SK-N-SH (cell line): ENCODE data around the gene SMIM10.

Experiments used
- EZH2phosphoT487 ChIP-seq: fragments of 200-600 bp; sonication (generic); IDR thresholded peaks from 2 replicates; pipeline ENCODE4 v1.6.1; 2017; ENCODE audit warnings: low read depth, mixed run types, mild to moderate bottlenecking, antibody characterized with exemption, moderate library complexity, borderline replicate concordance
- GATA2 ChIP-seq: sonication (generic); formaldehyde crosslinking; IDR thresholded peaks from 2 replicates; pipeline ENCODE4 v1.5.0; 2020; ENCODE audit warnings: mild to moderate bottlenecking, missing genetic modification reagents
- MXI1 ChIP-seq: IDR thresholded peaks from 2 replicates; pipeline ENCODE4 v1.6.1; 2012; ENCODE audit warnings: mild to moderate bottlenecking, low read depth, low read length, improper control_type of control experiment
- POLR2AphosphoS5 ChIP-seq: IDR thresholded peaks from 2 replicates; pipeline ENCODE4 v1.6.1; 2012; ENCODE audit warnings: low read depth, low read length
- TCF12 ChIP-seq: IDR thresholded peaks from 2 replicates; pipeline ENCODE4 v1.4.0; 2012
- TF ChIP-seq, protein P1 (sequence below): IDR thresholded peaks from 2 replicates; pipeline ENCODE4 v1.4.0; 2012; ENCODE audit warnings: low read depth, borderline replicate concordance
- TF ChIP-seq, protein P2 (sequence below): IDR thresholded peaks from 2 replicates; pipeline ENCODE4 v1.4.0; 2012; ENCODE audit warnings: low read depth
- TF ChIP-seq, protein P3 (sequence below): fragments of 150-350 bp; IDR thresholded peaks from 2 replicates; pipeline ENCODE4 v1.6.1; 2017; ENCODE audit warnings: antibody characterized with exemption, low read length, low read depth, borderline replicate concordance
- TF ChIP-seq, protein P4 (sequence below): fragments of 200-600 bp; sonication (generic); IDR thresholded peaks from 2 replicates; pipeline ENCODE4 v1.6.1; 2017; ENCODE audit warnings: antibody characterized with exemption, mild to moderate bottlenecking, moderate library complexity
- TF ChIP-seq, protein P5 (sequence below): IDR thresholded peaks from 2 replicates; pipeline ENCODE4 v1.6.1; 2012; ENCODE audit warnings: mild to moderate bottlenecking, low read depth, low read length, moderate library complexity

DNA sequence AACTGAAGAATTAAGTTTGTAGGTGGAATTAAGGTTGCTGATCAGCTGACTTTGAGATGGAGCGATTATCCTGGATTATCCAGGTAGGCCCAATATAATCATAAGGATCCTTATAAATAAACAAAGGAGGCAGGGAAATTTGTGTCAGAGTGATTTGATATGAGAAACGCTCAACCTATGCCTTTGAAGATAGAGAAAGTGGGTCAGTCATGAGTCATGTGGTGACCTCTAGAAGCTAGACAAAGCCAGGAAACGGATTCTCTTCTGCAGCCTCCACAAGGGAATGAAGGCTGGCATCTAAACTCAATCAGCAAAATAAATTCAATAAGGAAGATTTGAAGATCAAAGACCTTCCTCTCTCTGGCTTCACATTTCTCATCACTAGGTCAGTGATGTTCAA lies 41.5 kb upstream of the SMIM10 start:
- TF ChIP-seq, protein P1, sequence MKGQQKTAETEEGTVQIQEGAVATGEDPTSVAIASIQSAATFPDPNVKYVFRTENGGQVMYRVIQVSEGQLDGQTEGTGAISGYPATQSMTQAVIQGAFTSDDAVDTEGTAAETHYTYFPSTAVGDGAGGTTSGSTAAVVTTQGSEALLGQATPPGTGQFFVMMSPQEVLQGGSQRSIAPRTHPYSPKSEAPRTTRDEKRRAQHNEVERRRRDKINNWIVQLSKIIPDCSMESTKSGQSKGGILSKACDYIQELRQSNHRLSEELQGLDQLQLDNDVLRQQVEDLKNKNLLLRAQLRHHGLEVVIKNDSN: no peak
- TF ChIP-seq TCF12: no peak
- TF ChIP-seq, protein P2, sequence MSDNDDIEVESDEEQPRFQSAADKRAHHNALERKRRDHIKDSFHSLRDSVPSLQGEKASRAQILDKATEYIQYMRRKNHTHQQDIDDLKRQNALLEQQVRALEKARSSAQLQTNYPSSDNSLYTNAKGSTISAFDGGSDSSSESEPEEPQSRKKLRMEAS: no peak
- TF ChIP-seq, protein P3, sequence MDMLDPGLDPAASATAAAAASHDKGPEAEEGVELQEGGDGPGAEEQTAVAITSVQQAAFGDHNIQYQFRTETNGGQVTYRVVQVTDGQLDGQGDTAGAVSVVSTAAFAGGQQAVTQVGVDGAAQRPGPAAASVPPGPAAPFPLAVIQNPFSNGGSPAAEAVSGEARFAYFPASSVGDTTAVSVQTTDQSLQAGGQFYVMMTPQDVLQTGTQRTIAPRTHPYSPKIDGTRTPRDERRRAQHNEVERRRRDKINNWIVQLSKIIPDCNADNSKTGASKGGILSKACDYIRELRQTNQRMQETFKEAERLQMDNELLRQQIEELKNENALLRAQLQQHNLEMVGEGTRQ: no peak
- TF ChIP-seq, protein P4, sequence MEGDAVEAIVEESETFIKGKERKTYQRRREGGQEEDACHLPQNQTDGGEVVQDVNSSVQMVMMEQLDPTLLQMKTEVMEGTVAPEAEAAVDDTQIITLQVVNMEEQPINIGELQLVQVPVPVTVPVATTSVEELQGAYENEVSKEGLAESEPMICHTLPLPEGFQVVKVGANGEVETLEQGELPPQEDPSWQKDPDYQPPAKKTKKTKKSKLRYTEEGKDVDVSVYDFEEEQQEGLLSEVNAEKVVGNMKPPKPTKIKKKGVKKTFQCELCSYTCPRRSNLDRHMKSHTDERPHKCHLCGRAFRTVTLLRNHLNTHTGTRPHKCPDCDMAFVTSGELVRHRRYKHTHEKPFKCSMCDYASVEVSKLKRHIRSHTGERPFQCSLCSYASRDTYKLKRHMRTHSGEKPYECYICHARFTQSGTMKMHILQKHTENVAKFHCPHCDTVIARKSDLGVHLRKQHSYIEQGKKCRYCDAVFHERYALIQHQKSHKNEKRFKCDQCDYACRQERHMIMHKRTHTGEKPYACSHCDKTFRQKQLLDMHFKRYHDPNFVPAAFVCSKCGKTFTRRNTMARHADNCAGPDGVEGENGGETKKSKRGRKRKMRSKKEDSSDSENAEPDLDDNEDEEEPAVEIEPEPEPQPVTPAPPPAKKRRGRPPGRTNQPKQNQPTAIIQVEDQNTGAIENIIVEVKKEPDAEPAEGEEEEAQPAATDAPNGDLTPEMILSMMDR: no peak
- TF ChIP-seq POLR2AphosphoS5: no peak
- TF ChIP-seq, protein P5, sequence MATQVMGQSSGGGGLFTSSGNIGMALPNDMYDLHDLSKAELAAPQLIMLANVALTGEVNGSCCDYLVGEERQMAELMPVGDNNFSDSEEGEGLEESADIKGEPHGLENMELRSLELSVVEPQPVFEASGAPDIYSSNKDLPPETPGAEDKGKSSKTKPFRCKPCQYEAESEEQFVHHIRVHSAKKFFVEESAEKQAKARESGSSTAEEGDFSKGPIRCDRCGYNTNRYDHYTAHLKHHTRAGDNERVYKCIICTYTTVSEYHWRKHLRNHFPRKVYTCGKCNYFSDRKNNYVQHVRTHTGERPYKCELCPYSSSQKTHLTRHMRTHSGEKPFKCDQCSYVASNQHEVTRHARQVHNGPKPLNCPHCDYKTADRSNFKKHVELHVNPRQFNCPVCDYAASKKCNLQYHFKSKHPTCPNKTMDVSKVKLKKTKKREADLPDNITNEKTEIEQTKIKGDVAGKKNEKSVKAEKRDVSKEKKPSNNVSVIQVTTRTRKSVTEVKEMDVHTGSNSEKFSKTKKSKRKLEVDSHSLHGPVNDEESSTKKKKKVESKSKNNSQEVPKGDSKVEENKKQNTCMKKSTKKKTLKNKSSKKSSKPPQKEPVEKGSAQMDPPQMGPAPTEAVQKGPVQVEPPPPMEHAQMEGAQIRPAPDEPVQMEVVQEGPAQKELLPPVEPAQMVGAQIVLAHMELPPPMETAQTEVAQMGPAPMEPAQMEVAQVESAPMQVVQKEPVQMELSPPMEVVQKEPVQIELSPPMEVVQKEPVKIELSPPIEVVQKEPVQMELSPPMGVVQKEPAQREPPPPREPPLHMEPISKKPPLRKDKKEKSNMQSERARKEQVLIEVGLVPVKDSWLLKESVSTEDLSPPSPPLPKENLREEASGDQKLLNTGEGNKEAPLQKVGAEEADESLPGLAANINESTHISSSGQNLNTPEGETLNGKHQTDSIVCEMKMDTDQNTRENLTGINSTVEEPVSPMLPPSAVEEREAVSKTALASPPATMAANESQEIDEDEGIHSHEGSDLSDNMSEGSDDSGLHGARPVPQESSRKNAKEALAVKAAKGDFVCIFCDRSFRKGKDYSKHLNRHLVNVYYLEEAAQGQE: no peak
- no peak for TF ChIP-seq EZH2phosphoT487
- TF ChIP-seq MXI1: no peak
- TF ChIP-seq GATA2 (CRISPR knock-in tag): no peak
